Activated CD8-positive, alpha-beta memory T cell treated with anti-CD3 and anti-CD28 coated beads, Interleukin-2, amount 50 U/mL, for 48 hours (primary cell): ENCODE results near the gene ANOS1.
"Not testable (repeated sequence)": the region's sequence is repeated elsewhere in the genome, so short reads cannot be mapped to it uniquely, and the experiment has no call there.

Experiments
- DNase-seq: peaks from one replicate; pipeline ENCODE4 v3.0.0-alpha.2; 2020

The ANOS1 gene, protein sequence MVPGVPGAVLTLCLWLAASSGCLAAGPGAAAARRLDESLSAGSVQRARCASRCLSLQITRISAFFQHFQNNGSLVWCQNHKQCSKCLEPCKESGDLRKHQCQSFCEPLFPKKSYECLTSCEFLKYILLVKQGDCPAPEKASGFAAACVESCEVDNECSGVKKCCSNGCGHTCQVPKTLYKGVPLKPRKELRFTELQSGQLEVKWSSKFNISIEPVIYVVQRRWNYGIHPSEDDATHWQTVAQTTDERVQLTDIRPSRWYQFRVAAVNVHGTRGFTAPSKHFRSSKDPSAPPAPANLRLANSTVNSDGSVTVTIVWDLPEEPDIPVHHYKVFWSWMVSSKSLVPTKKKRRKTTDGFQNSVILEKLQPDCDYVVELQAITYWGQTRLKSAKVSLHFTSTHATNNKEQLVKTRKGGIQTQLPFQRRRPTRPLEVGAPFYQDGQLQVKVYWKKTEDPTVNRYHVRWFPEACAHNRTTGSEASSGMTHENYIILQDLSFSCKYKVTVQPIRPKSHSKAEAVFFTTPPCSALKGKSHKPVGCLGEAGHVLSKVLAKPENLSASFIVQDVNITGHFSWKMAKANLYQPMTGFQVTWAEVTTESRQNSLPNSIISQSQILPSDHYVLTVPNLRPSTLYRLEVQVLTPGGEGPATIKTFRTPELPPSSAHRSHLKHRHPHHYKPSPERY

DNA sequence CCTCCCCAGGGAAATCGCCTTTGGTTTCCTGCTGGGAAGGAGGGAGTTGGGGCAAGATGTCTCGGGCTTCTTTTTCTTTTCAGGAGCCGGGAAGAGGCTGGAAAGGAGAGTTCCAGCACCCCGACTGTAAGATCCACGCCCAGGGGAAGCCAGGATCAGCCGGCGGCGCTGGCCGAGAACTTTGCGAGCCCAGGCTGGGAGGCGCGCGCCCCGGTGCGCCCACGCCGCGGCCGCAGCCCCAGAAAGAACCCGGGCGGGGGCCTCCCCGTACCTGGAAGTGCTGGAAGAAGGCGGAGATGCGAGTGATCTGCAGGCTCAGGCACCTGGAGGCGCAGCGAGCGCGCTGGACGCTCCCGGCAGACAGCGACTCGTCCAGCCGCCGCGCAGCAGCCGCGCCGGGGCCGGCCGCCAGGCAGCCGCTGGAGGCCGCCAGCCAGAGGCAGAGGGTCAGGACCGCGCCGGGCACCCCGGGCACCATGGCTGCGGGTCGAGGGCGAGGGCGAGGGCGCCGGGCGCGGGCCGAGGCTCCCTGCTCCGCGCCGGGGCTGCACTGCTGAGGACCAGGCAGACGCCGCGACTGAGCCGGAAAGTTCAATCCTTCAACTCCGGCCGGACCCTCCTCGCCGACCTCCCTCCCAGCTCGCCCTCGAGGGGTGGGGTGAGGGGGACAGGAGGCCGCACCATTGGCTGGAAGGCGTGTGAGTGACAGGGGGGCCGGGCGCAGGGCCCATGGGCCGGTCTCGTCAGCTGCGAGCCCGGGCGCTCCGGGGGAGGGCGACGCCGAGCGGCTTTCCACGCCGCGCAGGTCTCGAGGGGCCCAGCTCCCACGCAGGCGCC, at the start of gene ANOS1:
ANOS1 (minus strand) TSS at position 579 of the 837 bp plus-strand sequence; CDS start at position 478, 101 bp downstream.
- DNase-seq = no peak

DNA sequence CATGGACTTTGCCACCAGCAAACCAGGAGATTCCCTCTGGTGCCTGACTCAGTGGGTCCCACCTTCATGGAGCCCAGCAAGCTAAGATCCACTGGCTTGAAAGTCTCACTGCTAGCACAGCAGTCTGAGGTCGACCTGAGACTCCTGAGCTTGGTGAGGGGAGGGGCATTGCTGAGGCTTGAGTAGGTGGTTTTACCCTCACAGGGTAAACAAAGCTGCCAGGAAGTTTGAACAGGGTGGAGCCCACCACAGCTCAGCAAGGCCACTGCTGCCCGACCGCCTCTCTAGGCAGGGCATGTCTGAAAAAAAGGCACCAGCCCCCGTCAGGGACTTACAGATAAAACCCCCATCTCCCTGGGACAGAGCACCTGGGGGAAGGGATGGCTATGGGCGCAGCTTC, 41.2 kb upstream of the ANOS1 start:
- DNase-seq = no peak

DNA sequence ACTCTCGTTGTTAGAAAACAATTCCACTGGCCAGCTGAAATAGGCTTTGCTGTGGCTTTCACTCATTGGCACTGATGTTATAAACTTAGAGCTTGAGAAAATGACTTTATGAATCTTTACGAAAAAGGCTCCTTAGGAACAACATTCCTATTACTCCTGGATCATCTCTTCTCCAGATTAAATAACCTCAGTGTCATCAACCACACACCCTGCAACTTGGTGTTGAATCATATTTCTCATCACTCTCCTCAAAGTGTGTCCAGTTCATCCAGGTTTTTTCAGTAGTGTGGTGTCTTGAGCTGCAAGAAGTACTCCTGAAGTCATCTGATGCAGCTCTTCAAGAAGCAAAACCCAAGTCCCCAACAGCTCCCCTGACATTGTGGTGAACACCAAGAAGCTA, 28.1 kb upstream of the ANOS1 start:
- no peak for DNase-seq

DNA sequence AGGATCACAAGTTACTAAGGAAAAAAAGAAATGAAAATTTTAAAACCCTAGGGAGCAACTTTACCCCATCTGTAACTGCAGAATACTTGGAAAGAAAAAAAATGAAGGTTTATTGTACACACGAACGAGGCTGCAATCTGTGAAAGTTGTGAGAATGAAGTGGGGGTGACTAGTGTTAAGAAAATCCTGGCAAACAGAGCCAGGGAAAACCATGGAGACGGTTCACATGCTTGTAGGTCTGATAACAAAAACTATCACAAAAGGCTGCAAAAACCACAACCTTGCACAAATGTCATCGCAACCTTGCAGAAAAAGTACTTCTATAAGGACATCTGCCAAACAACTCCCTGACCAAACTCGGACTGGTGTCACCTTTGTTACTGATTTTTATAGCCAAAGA, 26.8 kb upstream of the ANOS1 start:
- not testable (repeated sequence) for DNase-seq

DNA sequence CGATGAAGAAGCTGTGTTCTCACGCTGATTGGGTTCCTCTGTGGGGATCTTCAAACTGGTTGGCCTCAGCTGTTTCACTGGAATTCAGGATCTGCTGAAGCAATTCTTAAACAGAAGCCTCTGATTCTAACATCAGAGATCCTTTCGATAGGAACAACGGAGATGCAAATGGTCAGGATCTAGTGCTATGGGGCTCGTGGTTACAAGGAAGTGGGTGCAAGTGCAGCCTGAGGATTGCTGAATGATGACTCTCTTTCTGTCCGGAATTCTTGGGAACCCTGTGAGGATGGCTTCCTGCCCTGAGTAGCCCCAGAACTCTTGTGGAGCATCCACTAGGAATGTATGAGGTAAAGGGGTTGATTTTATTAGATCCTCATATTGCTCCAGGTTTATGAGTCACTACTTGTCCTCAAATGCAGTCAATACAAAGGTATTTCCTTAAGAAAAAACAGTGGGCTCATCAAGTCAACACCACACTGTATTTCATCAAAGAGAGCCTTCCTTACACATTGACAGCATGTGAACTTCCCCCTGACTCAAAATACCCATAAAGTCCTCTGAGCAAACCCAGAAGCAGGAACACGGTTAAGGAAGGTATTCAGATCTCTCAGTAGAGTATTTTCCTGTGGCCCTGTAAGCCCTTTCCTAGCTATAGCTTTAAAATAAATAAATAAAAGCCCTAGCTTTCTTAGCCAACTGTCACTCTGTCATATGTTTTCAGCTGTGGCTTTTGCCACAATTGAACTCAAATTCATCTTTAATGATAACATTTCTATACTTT, 25.9 kb upstream of the ANOS1 start:
- DNase-seq = not testable (repeated sequence)

DNA sequence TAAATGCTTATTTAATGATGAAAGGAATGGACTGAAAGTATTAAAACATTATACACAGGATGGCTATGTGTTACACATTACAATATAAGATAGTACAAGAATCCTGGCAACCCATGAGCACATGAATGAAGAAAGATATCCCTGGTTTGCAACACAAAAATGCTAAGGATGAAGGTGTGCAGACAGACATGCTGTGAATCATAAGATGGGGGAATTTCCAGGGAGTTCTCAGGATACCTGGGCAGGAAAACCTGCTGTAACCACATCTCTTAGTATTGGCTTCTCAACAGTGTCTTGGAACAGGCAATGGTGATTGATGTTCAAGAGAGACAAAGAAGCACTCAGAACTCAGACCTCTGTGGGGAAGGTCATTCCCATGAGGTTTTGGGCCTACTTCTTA, 23.9 kb upstream of the ANOS1 start:
- DNase-seq = no peak

DNA sequence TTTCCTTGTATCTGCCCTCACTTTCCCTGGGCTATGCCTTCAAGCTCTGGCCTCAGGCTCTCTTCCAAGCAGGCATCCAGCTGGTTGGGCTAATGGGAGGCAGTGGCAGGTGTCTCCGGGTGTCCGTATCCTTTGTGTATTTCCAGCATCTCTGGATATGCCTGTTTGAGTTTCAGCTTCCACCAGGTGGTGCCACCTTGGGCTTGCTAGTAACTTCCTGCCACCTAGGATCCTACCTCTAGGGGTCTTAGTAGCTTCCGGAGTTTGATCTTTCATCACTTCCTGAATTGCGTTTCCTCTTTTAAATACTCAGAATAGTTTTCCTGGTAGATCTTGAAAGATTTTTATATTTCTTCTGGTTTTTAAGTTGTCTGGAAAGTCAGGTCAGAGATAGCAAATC, 23.2 kb upstream of the ANOS1 start:
- no peak for DNase-seq

DNA sequence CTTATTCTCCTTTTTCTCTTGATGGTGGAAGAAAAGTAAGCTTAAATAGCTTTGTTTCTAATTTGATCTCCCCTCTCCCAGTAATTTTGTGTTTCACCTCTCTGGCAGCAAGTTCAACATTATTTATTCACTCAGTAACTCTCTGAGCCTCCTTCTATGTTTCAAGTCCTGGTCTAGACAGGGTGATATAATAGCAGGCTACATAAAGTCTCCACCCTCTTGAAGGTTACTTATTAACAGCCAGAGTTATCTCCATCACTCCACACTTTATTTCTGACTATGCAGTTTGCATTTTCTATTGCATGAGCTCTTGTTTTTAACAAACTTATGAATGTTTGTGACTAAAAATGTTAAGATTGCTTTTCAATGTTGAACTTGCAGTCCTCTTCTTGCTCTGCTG, 17.8 kb upstream of the ANOS1 start:
- no peak for DNase-seq

DNA sequence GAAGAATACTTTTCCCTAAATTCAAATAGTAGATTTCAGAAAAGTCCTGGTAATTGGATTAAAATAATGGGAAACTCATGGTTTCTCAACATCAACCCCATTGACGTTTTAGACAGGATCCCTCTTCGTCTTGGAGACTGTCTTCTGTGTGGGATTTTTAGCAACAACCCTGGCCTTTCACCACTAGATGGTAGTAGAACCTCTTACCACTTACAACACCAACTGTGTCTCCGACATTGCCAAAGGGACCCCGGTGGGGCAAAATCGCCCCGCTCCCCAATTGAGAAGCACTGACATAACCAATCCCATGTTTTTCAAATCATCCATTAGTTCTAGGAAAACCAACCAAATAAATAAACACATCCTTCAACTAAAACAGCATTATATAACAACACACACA, 16.9 kb upstream of the ANOS1 start:
- DNase-seq = no peak

DNA sequence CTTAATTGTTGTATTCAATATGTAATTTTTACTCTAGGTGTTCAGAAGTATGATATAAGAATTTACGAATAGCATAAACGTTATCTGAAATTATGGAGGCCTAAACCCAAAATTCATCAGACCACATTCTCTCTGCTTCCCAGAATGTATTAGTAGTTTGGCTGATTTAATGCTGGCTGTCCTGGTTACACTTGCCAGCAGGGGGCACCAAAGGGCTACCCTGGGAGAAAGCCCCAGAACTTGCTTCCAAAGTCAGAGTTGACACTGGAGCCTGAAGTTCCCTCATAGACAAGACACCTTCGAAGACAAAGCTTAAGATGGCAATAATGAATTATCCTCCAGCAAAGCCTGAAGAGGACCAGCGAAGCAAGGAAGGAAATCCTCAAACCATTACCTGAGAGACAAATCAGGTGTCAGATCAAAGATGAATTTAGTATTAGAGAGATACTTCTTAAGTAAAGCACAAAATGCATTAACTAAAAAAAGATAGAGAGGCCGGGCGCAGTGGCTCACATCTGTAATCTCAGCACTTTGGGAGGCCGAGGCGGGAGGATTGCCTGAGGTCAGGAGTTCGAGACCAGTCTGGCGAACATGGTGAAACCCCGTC, 11.3 kb upstream of the ANOS1 start:
- DNase-seq = peak; percentile 80

DNA sequence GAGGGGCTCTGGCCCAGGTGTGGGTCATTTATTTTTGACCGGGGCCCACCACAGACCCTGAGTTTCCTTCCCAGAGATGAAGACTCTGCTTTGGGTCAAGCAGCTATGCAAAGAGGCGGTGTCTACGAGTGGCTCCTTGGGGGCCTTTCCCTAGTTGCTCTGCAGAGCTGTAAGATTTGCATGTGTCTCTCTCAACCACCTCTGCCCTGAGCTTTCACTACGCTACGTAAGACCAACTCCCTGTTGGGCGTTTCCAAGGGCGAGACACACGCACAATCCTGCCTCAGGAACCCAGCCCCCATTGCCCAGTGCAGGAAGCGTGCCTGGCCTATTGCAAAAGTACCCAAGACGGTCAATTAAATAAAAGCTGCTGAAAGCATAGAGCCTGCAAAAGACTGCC, 10.0 kb upstream of the ANOS1 start:
- no peak for DNase-seq

DNA sequence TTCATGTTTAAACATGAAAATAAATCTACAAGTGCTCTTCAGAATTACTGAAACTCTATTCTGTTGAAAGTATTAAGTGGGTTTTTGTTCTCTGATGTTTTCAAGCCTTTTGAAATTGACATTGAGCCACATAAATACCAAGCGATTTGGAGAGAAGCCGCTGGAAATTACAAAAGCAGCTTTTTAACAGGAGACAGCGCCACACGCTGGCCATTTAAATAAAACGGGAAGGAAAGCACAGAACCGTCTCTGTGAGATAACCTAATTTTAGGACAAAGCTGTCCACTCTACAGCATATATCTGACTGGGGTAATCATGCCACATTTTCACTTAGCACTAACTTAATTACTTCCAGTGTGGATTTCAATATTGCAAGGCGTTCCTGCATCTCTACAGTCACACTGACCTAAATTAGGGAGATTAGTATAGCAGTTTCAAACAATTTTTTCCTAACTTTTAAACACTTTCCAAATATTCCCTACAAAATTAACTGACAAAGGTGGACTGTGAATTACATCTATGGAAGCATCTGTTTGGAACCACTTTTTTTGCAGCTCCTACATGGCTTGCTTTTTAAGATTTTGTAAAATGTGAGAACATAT, 6.8 kb upstream of the ANOS1 start:
- no peak for DNase-seq

DNA sequence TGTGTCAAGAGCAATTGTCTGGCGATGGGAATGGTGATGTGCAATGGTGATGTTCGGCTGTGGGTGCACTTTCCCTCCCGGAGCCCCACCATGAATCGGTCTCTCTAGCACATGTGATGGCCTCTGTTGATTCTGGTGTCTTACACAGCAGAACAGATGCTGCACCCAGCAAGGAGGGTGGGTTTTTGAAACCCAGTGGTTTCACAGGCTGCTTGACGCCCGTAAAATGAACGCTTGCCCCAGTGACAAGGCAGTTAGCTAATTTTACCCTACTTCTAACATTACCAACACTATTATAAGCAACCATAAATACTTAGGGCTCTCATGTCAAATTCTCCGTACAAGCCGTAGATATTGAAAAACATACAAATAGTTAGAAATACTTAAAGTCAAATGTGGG, 5.9 kb upstream of the ANOS1 start:
- DNase-seq = no peak

DNA sequence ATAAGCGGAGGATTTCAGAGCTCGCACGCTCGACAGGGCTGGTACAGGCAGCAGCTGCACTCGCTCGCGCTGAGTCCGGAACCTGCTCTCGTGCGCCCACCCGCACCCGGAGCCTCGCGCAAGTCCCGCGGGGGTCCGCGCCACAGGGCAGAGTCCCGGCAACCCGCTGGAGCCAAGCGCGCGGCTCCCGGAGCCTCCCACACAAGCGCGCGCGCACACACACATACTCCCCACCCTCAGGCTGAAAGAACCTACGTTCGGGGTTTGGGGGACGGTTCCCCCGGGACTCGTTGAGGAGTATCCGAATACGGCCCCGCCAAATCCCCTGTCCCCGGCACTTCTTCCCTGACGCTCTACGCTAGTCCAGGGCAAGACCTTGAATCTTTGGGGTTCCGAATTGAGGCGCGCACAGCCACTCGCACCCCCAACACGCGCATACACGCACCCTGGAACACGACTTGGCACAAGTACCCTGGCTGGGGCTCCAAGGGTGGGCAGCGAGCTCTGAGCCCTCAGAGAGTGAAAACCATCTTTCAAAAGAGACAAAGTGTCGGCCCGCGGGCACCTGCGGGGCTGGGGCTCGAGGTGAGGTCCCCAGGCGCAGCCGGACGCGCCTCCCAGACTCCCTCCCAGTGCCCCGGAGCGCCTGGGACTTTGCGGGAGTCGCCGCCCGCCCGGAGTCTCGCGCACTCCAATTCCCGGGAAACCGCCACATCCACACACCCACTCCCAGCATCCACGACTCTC, 952 bp downstream of the ANOS1 start:
- no peak for DNase-seq

DNA sequence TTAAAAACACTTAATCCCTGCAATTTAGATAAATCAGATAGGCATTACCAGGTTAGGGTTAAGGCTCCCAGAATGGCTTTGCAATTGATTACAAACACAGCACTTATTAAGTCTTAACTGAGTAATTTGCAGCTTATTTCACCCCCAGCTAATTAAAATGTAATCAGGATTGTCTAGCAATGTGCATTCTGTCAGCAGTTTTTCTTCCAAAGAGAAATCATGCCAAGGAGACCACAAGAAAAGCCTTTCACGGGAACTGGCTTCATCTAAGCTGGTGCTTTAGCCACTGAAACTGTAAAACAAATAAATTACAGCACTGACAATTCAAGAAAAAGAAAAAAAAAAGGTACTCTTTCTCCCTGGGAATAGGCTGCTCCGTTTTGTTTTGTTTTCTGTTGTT, 2.1 kb downstream of the ANOS1 start:
- no peak for DNase-seq

DNA sequence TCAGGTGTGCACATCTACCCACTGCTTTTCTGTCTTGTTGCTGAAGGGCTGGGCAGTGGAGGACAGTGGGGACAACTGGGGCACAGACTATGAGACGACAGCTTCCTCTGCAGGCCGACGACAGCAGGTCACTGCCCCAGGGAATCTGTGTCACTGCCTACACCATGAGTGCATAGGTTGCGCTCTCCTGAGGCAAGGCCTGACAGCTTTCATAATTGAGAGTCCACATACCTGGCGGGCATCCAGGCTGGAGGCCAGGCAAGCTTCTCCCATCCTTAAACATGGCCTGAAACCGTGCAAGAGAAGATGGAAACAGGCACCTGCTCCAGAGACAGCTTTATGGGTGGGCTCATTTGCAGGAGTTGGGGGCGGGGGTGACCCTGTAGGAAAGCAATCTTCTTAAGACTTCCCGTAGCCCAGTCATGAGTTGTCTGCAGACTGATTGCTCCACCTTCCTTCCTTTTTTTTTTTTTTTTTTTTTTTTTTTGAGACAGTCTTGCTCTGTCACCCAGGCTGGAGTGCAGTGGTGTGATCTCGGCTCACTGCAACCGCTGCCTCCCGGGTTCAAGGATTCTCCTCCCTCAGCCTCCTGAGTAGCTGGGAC, 2.9 kb downstream of the ANOS1 start:
- no peak for DNase-seq

DNA sequence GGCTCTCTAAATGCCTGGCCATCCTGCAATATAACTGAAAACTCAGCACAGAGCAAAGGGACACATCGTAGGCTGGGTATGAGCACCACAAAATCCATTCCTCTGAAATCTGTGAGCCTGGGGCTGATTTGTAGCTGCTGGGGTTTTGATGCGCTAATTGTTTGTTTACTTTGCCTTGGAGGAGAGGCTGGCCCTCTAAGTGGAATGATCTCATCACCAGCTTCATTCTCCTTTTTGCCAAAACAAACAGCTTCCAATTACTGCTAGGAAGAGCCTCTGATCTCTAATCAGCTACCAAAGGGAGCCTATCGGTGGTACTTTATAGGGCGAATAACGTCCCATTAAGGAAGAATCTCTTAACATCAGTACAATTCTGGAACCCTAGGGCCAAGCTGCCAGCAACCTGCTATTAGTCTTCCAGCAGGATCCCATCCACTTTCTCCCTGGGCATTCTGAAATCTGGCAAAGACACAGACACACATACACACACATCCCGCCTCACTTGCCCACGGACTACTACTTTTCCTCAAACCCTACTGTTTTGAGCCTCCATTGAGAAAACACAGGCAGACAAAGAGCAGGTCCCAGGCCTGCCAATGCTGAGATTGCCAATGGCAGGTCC, 5.8 kb downstream of the ANOS1 start:
- DNase-seq = no peak

DNA sequence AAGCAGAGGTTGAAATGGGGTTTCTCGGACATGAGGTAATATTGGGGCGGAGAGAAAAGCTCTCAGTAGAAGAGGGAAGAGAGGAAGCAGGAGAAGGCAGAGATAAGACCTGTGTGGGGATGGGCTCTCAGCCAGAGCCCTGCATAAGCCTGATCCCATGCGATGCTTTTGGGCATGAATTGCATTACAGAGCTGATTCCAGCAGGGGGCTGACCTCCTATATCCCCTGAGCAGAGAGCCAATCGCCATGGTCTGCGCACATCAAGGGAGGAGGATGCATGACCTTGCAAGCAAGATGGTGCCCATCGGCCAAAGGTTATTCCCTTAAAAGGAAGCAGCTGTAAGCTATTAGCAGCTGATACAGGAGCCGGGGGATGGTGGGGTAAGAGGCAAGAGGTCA, 7.6 kb downstream of the ANOS1 start:
- no peak for DNase-seq

DNA sequence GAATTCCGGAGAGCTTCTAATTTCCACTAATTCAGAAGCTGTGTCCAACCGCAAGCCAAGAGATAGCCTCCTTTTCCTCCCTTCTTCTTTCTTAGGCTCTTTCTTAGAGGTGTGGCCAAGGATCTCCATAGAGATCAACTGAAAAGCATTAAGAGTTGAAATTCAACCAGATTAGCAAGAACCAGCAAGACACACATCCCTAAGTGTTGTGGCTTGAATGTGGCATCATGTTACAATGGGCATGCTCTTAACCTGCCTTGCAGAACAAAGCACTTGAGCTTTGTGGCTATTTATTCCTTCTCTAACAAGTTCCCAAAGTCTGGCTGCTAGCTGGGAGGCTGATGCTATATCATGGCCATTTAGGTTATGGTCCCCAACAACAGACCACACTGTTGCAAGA, 10.4 kb downstream of the ANOS1 start:
- DNase-seq = no peak

DNA sequence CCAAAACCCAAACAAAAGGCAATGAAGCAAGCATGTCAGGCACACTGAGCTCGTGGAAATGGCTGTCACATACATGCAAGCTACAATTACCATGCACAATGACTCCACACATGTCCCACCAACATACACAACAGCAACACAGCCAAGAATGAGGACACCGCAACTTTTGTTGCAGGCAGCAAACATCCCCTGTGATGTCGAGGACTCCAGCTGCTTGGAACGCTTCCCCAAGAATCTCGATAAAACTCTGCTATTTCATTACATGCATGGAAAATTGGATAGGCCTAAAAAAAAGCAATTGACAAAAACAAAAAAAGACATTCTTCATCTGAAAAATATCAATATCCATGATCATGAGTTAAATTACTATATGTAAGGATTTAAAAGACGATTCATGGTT, 11.8 kb downstream of the ANOS1 start:
- no peak for DNase-seq
